Measurements from ENCODE around the gene TUBB8.
"Not testable (repeated sequence)": the region's sequence is repeated elsewhere in the genome, so short reads cannot be mapped to it uniquely, and the experiment has no call there.

GRCh38 chr10:49926-50325, 830 bp upstream of the TUBB8 start:
- not testable (repeated sequence) for TF ChIP-seq CTCF, POLR2A (IDR thresholded peaks at IDR 0.05)
